HG03139 (cell line): Measurements from ENCODE around the gene FAM169A.
"Not testable (repeated sequence)": the region's sequence is repeated elsewhere in the genome, so short reads cannot be mapped to it uniquely, and the experiment has no call there.

Source experiments
- ATAC-seq: cut with Tn5 transposase; IDR thresholded peaks from one replicate; pipeline ENCODE4 v1.9.1; 2021; ENCODE audit not compliant: unreplicated experiment

Gene FAM169A

GRCh38 chr5:74865804-74866595 lies at the start of gene FAM169A:
FAM169A (minus strand) TSS chr5:74866387; CDS start chr5:74841676, 24,711 bp downstream.
- ATAC-seq = no peak

DNA sequence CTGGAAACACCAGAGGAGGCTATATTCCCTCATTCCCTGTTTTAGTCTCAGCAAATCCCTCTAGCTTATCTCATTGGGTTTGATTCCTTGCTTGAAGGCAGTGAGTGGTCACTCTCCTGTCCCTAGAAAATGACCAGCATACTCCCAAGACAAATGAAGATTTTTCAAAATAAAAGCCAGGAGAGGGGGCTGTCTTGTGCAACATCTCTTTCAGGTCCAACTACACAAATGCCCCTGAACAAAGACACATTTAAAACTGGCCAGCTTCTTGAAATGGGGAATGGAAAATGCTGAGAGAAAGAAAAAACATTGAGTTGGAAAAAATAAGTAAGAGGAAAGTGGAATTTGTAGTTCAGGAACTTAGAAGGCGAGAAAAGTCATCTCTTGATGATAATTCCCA lies 49.3 kb upstream of the FAM169A start:
- no peak for ATAC-seq

DNA sequence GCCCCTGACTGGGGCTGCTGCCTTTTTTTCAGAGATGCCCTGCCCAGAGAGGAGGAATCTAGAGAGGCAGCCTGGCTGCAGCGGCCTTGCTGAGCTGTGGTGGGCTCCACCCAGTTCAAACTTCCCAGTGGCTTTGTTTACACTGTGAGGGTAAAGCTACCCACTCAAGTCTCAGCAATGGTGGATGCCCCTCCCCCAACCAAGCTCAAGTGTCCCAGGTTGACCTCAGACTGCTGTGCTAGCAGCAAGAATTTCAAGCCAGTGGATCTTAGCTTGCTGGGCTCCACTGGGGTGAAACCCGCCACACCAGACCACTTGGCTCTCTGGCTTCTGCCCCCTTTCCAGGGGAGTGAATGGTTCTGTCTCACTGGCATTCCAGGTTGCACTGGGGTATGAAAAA lies 45.2 kb upstream of the FAM169A start:
- not testable (repeated sequence) for ATAC-seq

DNA sequence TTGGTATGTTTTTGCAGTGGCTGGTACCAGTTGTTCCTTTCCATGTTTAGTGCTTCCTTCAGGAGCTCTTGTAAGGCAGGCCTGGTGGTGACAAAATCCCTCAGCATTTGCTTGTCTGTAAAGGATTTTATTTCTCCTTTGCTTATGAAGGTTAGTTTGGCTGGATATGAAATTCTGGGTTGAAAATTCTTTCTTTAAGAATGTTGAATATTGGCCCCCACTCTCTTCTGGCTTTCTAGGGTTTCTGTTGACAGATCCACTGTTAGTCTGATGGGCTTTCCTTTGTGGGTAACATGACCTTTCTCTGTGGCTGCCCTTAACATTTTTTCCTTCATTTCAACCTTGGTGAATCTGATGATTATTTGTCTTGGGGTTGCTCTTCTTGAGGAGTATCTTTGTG lies 43.7 kb upstream of the FAM169A start:
- ATAC-seq = not testable (repeated sequence)

DNA sequence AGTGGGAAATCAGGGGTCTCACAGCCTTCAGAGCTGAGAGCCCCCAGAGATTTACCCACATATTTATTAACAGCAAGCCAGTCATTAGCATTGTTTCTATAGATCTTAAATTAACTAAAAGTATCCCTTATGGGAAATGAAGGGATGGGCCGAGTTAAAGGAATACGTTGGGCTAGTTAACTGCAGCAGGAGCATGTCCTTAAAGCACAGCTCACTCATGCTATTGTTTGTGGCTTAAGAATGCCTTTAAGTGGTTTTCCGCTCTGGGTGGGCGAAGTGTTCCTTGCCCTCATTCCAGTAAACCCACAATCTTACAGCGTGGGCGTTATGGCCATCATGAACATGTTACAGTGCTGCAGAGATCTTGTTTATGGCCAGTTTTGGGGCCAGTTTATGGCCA lies 42.0 kb upstream of the FAM169A start:
- not testable (repeated sequence) for ATAC-seq

- ATAC-seq = not testable (repeated sequence)
Observed at GRCh38 chr5:74904713-74905112, 38.5 kb upstream of the FAM169A start.

- no peak for ATAC-seq
Observed at GRCh38 chr5:74903165-74903787, 37.1 kb upstream of the FAM169A start.

GRCh38 chr5:74897049-74897448 lies 30.9 kb upstream of the FAM169A start:
- no peak for ATAC-seq

- no peak for ATAC-seq
Observed at GRCh38 chr5:74895906-74896305, 29.7 kb upstream of the FAM169A start.

GRCh38 chr5:74894351-74894750 lies 28.2 kb upstream of the FAM169A start:
- no peak for ATAC-seq

DNA sequence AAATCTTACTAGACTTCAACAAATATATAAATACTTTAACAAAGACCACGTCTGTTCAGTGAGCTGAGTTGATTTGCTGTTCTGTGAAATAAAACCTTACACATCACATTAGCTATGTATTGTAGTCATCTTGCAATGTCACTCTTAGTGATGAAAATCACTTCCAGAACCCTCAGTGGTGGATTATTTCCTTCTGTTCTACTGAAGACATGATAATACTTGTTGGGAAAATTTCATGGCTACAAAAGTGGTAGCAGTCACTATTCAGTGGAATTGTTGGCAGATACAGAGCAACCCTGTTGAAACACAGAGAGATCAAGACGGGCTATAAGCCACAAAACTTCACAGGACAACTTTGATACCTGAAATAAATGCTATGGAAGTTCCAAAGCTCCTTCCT lies 26.7 kb upstream of the FAM169A start:
- ATAC-seq = no peak

GRCh38 chr5:74889523-74890105 lies 23.4 kb upstream of the FAM169A start:
- no peak for ATAC-seq

- ATAC-seq = no peak
Observed at GRCh38 chr5:74888117-74888516, 21.9 kb upstream of the FAM169A start.

DNA sequence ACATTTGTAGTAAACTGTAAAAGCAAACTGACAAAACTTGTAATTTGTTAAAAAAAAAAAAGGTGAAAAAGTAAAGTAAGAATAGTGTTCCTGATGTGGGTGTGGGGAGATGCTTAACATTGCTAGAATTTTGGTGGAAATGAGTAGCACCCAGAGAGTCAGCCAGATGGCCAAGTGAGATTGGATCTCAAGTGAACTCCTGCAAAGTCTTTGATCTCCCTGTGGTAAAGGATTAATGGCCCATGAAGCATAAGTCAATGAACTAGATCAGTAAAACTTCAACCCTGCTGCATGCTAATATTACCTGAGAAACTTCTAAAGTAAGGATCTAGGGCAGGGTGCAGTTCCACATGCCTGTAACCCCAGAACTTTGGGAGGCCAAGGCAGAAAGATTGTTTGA lies 19.0 kb upstream of the FAM169A start:
- ATAC-seq = no peak

- not testable (repeated sequence) for ATAC-seq
Observed at GRCh38 chr5:74882379-74883134, 16.4 kb upstream of the FAM169A start.

- no peak for ATAC-seq
Observed at GRCh38 chr5:74877624-74878304, 11.6 kb upstream of the FAM169A start.

DNA sequence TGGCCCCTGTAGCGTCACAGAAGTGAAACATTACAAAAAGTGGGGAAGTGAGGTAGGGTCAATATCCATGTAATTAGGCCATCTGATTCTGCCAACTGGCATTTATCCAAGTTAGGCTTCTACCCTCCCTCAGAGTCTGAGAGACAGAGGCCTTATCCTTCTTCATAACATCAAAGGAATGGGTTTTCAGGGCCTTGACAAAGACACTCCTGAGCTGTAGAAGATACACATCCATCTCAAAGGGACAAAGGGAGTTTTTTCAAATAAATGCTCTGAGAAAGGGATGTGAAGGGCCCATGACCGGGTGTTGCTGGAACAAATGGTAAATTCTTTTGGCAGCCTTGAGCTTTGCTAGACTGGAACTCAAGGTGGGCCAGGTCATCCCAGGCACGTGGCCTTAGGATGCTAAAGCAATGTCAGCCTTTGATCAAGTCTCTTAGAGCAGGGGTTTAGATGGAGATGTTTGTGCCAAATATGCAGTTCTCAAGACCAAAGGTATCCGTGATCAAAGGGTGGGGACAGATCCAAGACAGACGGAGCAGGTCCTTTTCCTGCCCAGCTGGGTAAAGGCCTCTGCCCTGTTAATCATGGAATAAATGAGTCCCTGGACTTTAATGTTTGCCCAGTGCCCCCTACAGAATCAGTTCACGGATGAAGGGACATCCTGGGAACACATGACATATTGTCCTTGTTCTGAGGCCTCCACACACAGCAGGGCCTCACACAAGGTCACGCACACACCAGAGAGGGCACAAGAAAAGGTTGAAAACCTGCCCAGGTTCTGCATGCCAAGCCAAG lies 10.0 kb upstream of the FAM169A start:
- no peak for ATAC-seq

- no peak for ATAC-seq
Observed at GRCh38 chr5:74873525-74874249, 7.5 kb upstream of the FAM169A start.

DNA sequence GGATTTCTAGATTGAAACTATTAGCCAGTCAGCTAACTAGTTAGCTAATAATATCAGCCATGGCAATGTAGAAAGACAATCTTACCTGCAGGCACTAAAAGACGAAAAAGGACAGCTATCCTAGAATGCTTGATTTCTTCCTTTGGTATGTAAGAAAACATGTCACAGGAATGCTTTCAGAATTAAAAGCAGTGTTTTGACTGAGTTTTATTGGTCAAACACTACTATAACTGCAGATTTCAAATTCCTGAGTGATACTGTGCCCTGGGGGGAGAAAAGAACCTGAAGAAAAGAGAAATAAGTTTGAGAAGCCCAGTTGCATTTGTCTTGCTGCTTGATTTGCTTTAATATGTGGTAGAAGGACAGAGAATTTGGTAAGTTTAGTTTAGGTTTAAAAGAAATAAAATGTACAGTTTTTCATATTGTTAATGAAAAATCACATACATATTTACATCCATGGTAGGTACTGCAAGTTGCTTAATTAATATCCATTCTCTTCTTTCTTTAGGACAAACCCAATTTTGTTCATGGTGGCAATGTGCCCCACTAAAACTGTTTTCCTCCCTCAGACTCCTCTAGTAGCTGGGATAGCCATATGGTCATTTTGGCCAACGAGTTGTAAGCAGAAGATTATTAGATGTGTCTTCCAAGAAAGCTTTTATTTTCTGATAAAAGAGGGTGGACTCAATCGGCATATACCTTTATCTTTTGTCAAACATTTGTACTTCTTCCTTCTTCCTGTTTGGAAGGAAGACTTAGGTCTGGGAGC lies 4.3 kb upstream of the FAM169A start:
- no peak for ATAC-seq
